WTC11 (cell line): ENCODE results near the gene TMEM229B.

Experiments used
- CREB1 ChIP-seq: sonication (generic); formaldehyde crosslinking; IDR thresholded peaks from 2 replicates; pipeline ENCODE4 v1.8.0; 2023; ENCODE audit warnings: mild to moderate bottlenecking, missing genetic modification reagents
- CTCF ChIP-seq: fragments of 200-600 bp; IDR thresholded peaks from 2 replicates; pipeline ENCODE4 v1.8.0; 2022; ENCODE audit warnings: antibody characterized with exemption
- JUN ChIP-seq: sonication (generic); formaldehyde crosslinking; IDR thresholded peaks from 2 replicates; pipeline ENCODE4 v1.8.0; 2023; ENCODE audit warnings: mild to moderate bottlenecking, missing genetic modification reagents
- ZNF232 ChIP-seq: sonication (generic); formaldehyde crosslinking; IDR thresholded peaks from 2 replicates; pipeline ENCODE4 v1.8.0; 2022; ENCODE audit warnings: mild to moderate bottlenecking, missing genetic modification reagents

- no peak for TF ChIP-seq ZNF232 (CRISPR knock-in tag)
- TF ChIP-seq CTCF: no peak
- no peak for TF ChIP-seq JUN (CRISPR knock-in tag)
- no peak for TF ChIP-seq CREB1 (CRISPR knock-in tag)
Measured at GRCh38 chr14:67537736-67538135, 49.2 kb upstream of the TMEM229B start.
